Lower leg skin (tissue), 3 donors: ENCODE data around the gene CAPN1.

Experiments
- POLR2A ChIP-seq, 2 donors: fragments of 450-650 bp; IDR thresholded peaks; one replicate each; pipeline ENCODE4 v1.6.1; 2016 to 2017; ENCODE audit warnings: antibody characterized with exemption in 2 of 2, mild to moderate bottlenecking in 1 of 2, moderate library complexity in 1 of 2
- TF ChIP-seq, protein P1 (sequence below), 3 donors: fragments of 450-650 bp; IDR thresholded peaks; one replicate each; pipeline ENCODE4 v1.5.1; 2016; ENCODE audit warnings: antibody characterized with exemption in 3 of 3, mild to moderate bottlenecking in 3 of 3, moderate library complexity in 2 of 3

GRCh38 chr11:65141896-65142494 lies 39.7 kb upstream of the CAPN1 start:
- TF ChIP-seq, protein P1, sequence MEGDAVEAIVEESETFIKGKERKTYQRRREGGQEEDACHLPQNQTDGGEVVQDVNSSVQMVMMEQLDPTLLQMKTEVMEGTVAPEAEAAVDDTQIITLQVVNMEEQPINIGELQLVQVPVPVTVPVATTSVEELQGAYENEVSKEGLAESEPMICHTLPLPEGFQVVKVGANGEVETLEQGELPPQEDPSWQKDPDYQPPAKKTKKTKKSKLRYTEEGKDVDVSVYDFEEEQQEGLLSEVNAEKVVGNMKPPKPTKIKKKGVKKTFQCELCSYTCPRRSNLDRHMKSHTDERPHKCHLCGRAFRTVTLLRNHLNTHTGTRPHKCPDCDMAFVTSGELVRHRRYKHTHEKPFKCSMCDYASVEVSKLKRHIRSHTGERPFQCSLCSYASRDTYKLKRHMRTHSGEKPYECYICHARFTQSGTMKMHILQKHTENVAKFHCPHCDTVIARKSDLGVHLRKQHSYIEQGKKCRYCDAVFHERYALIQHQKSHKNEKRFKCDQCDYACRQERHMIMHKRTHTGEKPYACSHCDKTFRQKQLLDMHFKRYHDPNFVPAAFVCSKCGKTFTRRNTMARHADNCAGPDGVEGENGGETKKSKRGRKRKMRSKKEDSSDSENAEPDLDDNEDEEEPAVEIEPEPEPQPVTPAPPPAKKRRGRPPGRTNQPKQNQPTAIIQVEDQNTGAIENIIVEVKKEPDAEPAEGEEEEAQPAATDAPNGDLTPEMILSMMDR (IDR thresholded peaks at IDR 0.05) = no peak
- no peak for TF ChIP-seq POLR2A (IDR thresholded peaks at IDR 0.05)
